ENCODE measurements around the gene CTBP2. TPM values are rescaled to one million over a fixed set of nuclear protein-coding genes. Genes with fewer than 3 reads are reported as not detected.

Gene CTBP2
- total RNA-seq, 1 donor from 2014 or later: 112 TPM

GRCh38 chr10:125021686-125022344 is 138.5 kb downstream of the CTBP2 start:
- DNase-seq: no peak

- DNase-seq: no peak
These were observed 139.5 kb downstream of the CTBP2 start for GRCh38 chr10:125020871-125021270.

GRCh38 chr10:125020386-125020785 is 140.0 kb downstream of the CTBP2 start:
- DNase-seq: no peak

- DNase-seq: no peak
These were observed 141.7 kb downstream of the CTBP2 start for GRCh38 chr10:125018576-125019143.

GRCh38 chr10:125017547-125018298 is 142.6 kb downstream of the CTBP2 start:
- no peak for DNase-seq

GRCh38 chr10:125016611-125017202 is 143.7 kb downstream of the CTBP2 start:
- peak; percentile 57 for DNase-seq

- no peak for DNase-seq
These were observed 144.2 kb downstream of the CTBP2 start for GRCh38 chr10:125016123-125016522.

- no peak for DNase-seq
These were observed 144.9 kb downstream of the CTBP2 start for GRCh38 chr10:125015356-125015944.

GRCh38 chr10:125014836-125015355 is 145.5 kb downstream of the CTBP2 start:
- DNase-seq: no peak

- peak; percentile 47 for DNase-seq
These were observed 146.1 kb downstream of the CTBP2 start for GRCh38 chr10:125014086-125014830.

- no peak for DNase-seq
These were observed 146.9 kb downstream of the CTBP2 start for GRCh38 chr10:125013529-125013872.

GRCh38 chr10:125012851-125013528 is 147.4 kb downstream of the CTBP2 start:
- DNase-seq: no peak

- no peak for DNase-seq
These were observed 148.2 kb downstream of the CTBP2 start for GRCh38 chr10:125011926-125012705.

GRCh38 chr10:125011171-125011925 is 149.0 kb downstream of the CTBP2 start:
- no peak for DNase-seq

- no peak for DNase-seq
These were observed 150.0 kb downstream of the CTBP2 start for GRCh38 chr10:125010362-125010761.

- DNase-seq: no peak
These were observed 150.7 kb downstream of the CTBP2 start for GRCh38 chr10:125009661-125010161.

- no peak for DNase-seq
These were observed 151.4 kb downstream of the CTBP2 start for GRCh38 chr10:125008689-125009638.

- no peak for DNase-seq
These were observed 152.9 kb downstream of the CTBP2 start for GRCh38 chr10:125007436-125007835.

Data from dermis blood vessel endothelial cell (primary cell).